NK-92 treated with Interleukin-12 subunit alpha and Interleukin-12 subunit beta, amount 100 ng/mL, for 24 hours (cell line): Measurements from ENCODE around the gene MGAT5.
A peak's percentile ranks its signal among the peaks of the same experiment; 100 is the strongest.

Experiments
- DNase-seq: peaks from one replicate; lab custom pipeline; 2025; lab: John Stamatoyannopoulos, UW

The MGAT5 gene

GRCh38 chr2:134231301-134231964 is 22.4 kb upstream of the MGAT5 start:
- no peak for DNase-seq

DNA sequence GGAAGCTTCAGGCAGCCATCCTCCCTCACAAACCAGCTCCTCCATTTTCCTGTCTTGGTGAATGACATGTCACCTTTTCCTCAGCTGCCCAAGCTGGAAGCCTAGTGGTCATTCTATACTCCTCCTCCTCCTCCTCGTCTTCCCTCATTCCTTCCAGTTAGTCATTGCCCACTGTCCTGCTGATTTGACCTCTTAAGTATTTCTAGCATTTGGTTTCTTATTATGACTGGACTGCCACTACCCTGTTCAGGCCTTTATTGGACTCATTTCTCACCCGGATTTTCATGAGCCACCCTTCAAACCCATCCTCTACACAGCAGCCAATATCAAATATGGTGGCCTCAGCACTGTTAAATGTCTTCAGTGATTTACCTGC is 21.9 kb upstream of the MGAT5 start:
- no peak for DNase-seq

DNA sequence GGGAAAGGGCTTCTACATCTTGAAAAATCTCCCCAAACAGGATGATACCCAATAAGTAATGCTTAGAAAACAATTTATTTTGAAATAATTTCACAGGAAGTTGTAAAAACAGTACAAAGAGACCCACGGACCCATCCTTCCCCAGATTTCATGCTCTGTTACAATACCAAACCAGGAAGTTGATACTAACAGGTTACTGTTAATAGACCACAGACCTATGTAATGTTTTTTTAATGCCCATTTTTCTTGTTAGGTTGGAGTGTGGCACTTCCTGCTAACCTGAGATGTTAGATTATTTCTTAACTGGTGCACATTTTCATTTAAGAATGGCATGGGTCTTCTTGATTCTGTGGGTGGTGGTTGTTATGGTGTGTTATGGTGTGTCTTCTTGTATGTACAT is 21.4 kb upstream of the MGAT5 start:
- no peak for DNase-seq

DNA sequence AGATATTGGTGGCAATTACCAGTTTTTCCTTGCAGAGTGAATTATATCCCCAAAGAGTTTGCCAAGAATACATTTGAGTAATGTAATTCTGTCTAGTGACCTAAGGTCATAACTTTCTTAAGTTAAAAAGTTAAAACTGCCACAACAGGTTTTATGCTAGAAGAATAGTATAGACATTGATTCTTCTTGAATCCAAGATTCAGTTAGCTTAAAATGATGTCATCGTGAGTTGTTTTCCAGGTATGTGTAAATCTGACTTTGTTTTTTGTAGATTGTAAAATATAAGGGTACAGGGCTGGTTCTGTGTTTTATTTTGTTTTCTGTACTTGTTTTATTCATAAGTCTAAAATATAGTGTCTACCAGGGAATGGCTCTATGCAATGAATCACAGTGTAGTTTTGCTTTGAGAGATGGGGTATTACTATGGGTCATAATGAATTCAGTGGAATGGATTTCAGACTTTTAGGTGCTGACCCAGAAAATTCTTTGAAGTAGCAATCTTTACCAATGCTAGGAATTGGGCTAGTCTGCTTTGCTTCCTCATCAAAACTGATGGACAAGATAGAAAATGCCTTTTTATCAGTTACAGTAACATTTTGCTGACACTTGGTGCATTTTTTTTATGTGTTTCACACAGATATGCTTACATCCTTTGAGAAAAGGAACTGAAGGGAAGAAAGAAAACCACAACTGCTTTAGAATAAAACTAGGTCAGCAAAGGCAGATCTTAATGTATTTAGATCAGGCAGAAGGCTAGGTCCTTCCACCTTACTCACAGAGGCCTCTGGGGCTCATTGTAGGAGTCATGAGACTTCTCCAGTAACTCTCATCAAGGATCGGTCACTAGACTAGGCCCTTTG is 20.8 kb upstream of the MGAT5 start:
- no peak for DNase-seq

GRCh38 chr2:134233728-134234136 is 20.1 kb upstream of the MGAT5 start:
- no peak for DNase-seq

- no peak for DNase-seq
These were observed 19.3 kb upstream of the MGAT5 start for GRCh38 chr2:134234535-134234934.

GRCh38 chr2:134235510-134236144 is 18.2 kb upstream of the MGAT5 start:
- DNase-seq = no peak

- DNase-seq = no peak
These were observed 15.5 kb upstream of the MGAT5 start for GRCh38 chr2:134238371-134238770.

- DNase-seq = no peak
These were observed 13.8 kb upstream of the MGAT5 start for GRCh38 chr2:134240061-134240460.

GRCh38 chr2:134241911-134242310 is 12.0 kb upstream of the MGAT5 start:
- no peak for DNase-seq

- DNase-seq = no peak
These were observed 10.6 kb upstream of the MGAT5 start for GRCh38 chr2:134243244-134243643.

GRCh38 chr2:134244086-134244485 is 9.8 kb upstream of the MGAT5 start:
- DNase-seq = no peak

DNA sequence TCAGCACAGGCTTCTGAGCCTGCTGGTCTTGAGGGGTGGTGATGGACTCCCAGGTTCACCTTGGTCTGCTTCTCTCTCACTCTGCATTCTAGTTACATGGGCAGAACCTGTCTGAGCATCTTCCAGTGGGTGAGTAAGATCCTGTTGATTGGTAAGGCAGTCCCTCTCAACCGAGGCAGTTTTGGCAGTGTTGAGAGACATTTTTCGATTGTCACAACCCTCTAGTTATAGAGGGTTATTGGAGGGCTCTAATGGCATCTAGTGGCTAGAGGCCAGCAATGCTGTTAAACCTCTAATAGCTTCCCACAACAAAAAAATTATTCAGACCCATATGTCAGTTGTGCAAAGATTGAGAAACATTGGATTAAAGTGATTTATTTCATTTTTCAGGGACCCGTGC is 9.3 kb upstream of the MGAT5 start:
- no peak for DNase-seq

DNA sequence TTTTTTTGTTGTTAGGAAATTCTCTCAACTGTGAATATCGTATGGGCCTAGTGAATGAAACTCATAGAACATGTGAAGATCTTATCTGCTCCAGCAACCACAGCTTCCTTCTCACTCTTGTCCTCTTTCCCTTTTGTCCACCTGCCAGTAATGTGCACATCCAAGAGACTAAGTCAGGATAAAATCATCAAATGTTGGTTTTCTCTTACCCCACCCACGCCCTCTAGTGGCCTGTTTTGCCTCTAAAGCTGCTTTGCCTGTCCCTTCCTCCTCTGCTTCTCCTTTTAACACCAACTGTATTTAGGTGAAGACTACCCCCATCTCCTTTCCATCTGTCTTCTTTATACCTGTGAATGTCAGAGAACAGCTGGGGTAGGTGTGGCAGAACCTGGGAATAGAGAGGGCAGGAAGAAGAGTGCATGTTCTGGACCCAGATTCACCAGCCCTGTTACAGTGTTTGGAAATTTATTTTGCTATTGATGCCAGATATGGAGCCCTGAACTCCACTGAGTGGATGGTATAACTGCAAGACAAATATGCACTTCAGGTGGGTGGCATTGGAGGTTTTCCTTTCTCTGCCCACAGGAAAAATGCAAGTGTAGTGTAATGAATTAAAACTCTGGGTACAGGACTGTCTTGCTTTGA is 8.4 kb upstream of the MGAT5 start:
- DNase-seq = peak; percentile 58

GRCh38 chr2:134246154-134246874 is 7.6 kb upstream of the MGAT5 start:
- DNase-seq = no peak

DNA sequence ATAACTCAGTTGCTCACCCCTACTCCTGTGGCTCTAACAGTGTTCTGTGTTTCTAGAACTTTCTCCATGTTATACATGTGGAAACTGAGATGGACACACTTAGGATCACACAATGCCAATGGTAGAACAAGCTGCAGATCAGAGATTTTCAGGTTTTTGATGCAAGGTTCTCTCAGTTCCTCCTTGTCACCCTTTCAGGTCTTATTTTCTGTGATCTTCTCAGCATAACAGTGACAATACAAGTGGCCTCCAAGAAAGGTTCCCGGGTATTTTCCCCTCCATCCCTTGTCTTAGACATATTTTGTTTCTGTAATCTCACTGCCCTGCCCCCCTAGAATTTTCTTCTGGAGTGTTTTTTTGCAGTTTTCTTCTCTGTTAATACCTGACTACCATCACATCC is 6.2 kb upstream of the MGAT5 start:
- no peak for DNase-seq

DNA sequence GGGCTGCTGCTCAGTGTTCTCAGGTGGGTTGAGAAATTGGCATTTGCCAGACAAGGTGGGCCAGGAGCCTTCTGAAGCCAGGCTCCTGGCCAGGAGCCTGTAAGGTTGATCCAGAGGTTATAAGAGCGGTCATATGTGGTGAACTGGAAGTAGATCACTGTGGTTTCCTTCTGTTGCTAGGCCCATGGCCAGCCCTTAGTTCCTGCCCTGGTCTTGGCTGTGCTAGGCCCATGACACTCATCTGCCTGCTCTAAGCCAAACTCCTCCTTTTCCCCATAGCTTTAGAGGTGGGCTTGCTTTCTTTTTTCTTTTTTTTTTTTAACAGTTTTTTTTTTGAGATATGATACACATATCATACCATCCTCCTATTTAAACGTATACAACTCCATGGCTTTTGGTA is 5.0 kb upstream of the MGAT5 start:
- no peak for DNase-seq

DNA sequence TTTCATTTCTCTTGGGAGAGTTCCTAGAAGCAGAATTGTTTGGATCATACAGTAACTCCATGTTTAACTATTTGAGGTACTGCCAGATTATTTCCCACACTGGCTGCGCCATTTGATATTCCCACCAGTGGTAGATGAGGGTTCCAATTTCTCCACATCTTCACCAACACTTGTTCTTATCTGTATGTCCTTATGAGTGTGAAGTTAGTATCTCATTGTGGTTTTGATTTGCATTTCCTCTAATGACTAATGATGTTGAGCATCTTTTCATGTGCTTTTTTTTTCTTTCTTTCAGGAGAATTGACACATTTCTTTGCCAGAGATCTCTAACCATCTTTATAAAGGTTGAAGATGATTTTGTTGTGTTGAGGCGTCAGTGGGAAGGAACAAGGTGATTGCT is 4.1 kb upstream of the MGAT5 start:
- no peak for DNase-seq

GRCh38 chr2:134250840-134251461 is 2.9 kb upstream of the MGAT5 start:
- DNase-seq = no peak

DNA sequence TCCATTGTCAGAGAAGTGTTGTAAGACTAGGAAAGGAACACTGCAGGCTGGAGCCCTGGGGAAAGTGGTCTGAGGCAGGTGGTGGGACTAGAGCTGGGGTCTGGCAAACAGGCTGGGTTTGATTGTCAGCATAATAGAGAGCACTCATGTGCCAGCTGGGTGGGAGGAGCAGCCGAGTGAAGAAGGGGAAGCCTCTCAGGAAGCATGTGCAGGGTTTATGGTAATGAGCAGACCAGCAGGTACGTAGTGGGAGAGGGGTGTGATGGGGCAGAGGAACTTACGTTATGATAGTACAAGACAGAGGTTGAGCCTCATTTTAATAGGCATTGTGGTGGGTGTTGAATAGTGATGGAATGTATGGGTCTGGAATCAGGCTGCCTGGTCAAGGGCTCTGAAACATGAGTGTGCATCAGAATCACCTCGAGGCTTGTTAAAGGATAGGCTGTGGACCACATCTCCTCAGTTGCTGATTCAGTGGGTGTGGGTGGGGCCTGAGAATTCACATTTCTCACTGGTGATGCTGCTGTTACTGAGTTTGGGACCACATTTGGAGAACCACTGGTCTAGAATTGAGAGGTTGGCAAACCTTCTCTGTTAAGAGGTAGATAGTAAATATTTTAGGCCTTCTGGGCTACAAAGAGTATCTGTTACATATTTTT is 1.7 kb upstream of the MGAT5 start:
- DNase-seq = no peak

GRCh38 chr2:134253117-134253704 is 661 bp upstream of the MGAT5 start:
- no peak for DNase-seq
